H1 (cell line): ENCODE data around the gene MBD5. TPM values are rescaled to one million over a fixed set of nuclear protein-coding genes. Genes with fewer than 3 reads are reported as not detected.

Experiments used
- CTCF ChIA-PET: fragments of 300-600 bp; sonication (Branson Sonifier 250); formaldehyde crosslinking; loops from one replicate; lab custom pipeline; 2021; ENCODE audit not compliant: partially characterized antibody; lab: Charles Lee
- POLR2A ChIA-PET: fragments of 300-600 bp; sonication (Branson Sonifier 250); formaldehyde crosslinking; loops from one replicate; lab custom pipeline; 2021; ENCODE audit warnings: inconsistent platforms; ENCODE audit not compliant: partially characterized antibody; lab: Charles Lee
- DNase-seq, 2 experiments: peaks; one replicate each; pipeline versions ENCODE4 v3.0.0 to v3.0.0-alpha.2; 2010 to 2022; ENCODE audit warnings: low spot score in 2 of 2, low read depth in 1 of 2, mixed read lengths in 1 of 2
- FAIRE-seq: peaks from 2 replicates; lab custom pipeline; 2011; peaks lifted over from hg19 to GRCh38; lab: Jason Lieb, UNC
- H2AFZ ChIP-seq: 2 replicates; pipeline ENCODE4 v1.8.1; 2012; ENCODE audit warnings: low read length, inconsistent platforms
- H2AK5ac ChIP-seq: 2 replicates; pipeline ENCODE4 v1.6.1; 2013; ENCODE audit warnings: low read depth, low read length
- H2BK120ac ChIP-seq: replicated peaks from 2 replicates; pipeline ENCODE3; 2013; ENCODE audit warnings: low read depth, low read length, inconsistent platforms
- H2BK12ac ChIP-seq: 2 replicates; pipeline ENCODE4 v1.6.1; 2013; ENCODE audit warnings: low read depth, low read length
- H2BK15ac ChIP-seq: 2 replicates; pipeline ENCODE4 v1.6.1; 2013; ENCODE audit warnings: low read length
- H2BK20ac ChIP-seq: 2 replicates; pipeline ENCODE4 v1.6.1; 2013; ENCODE audit warnings: low read length
- H2BK5ac ChIP-seq: 2 replicates; pipeline ENCODE4 v1.6.1; 2013; ENCODE audit warnings: low read depth, low read length
- H3K14ac ChIP-seq: 2 replicates; pipeline ENCODE4 v1.6.1; 2013; ENCODE audit warnings: inconsistent platforms; ENCODE audit not compliant: insufficient read length
- H3K18ac ChIP-seq: 2 replicates; pipeline ENCODE4 v1.6.1; 2013; ENCODE audit warnings: low read length; ENCODE audit errors: extremely low read depth
- H3K23ac ChIP-seq: 2 replicates; pipeline ENCODE4 v1.6.1; 2013; ENCODE audit warnings: inconsistent platforms; ENCODE audit not compliant: insufficient read length
- H3K23me2 ChIP-seq: 2 replicates; pipeline ENCODE4 v1.6.1; 2013; ENCODE audit warnings: low read depth, low read length
- H3K27ac ChIP-seq: 2 replicates; pipeline ENCODE4 v1.6.1; 2011; ENCODE audit warnings: low read depth, low read length, inconsistent platforms
- H3K27me3 ChIP-seq, 4 experiments: replicated peaks in 1 of 4; 1 replicate in 1 of 4; 2 replicates in 3 of 4; pipeline versions ENCODE4 v1.6.1 to v1.8.1; 2011 to 2013; ENCODE audit warnings: low read length in 3 of 4, mild to moderate bottlenecking in 3 of 4, inconsistent platforms in 2 of 4, mixed read lengths in 2 of 4, moderate library complexity in 1 of 4; ENCODE audit not compliant: control insufficient read depth in 3 of 4, insufficient read depth in 3 of 4; ENCODE audit errors: extremely low read depth in 1 of 4
- H3K36me3 ChIP-seq, 4 experiments: 2 replicates each; pipeline versions ENCODE4 v1.6.1 to v1.8.1; 2011 to 2013; ENCODE audit warnings: mild to moderate bottlenecking in 4 of 4, low read length in 3 of 4, moderate library complexity in 2 of 4, control low read depth in 1 of 4, inconsistent platforms in 1 of 4; ENCODE audit not compliant: insufficient read depth in 4 of 4, control insufficient read depth in 2 of 4
- H3K4ac ChIP-seq: replicated peaks from 2 replicates; pipeline ENCODE3; 2013; ENCODE audit warnings: low read length, low read depth, mixed read lengths, inconsistent platforms; ENCODE audit not compliant: insufficient read length
- H3K4me1 ChIP-seq, 4 experiments: replicated peaks in 1 of 4; 1 replicate in 1 of 4; 2 replicates in 3 of 4; pipeline versions ENCODE4 v1.6.1 to v1.8.1; 2011 to 2013; ENCODE audit warnings: low read length in 3 of 4, inconsistent platforms in 2 of 4, mixed read lengths in 1 of 4; ENCODE audit not compliant: insufficient read depth in 4 of 4, control insufficient read depth in 3 of 4
- H3K4me2 ChIP-seq, 2 experiments: 2 replicates each; pipeline versions ENCODE4 v1.6.1 to v1.8.1; 2011 to 2013; ENCODE audit warnings: low read depth in 2 of 2, low read length in 2 of 2, control low read depth in 1 of 2, inconsistent platforms in 1 of 2, mild to moderate bottlenecking in 1 of 2; ENCODE audit not compliant: insufficient read depth in 1 of 2
- H3K4me3 ChIP-seq, 4 experiments: fragments of 200-600, 300-600 bp in 1 of 4; sonication (generic), shearing (Covaris generic), sonication (Bioruptor Twin) in 1 of 4; 2 replicates each; pipeline versions ENCODE4 v1.5.1 to v1.8.1; 2011 to 2016; ENCODE audit warnings: low read length in 4 of 4, low read depth in 3 of 4, control low read depth in 2 of 4, inconsistent platforms in 2 of 4, mild to moderate bottlenecking in 2 of 4, mixed read lengths in 1 of 4, moderate library complexity in 1 of 4; ENCODE audit not compliant: insufficient read depth in 2 of 4; ENCODE audit errors: extremely low read depth in 1 of 4
- H3K56ac ChIP-seq: replicated peaks from 2 replicates; pipeline ENCODE3; 2013; ENCODE audit warnings: low read depth, mild to moderate bottlenecking, mixed read lengths, low read length, inconsistent platforms; ENCODE audit not compliant: insufficient read length
- H3K79me1 ChIP-seq: 2 replicates; pipeline ENCODE4 v1.6.1; 2013; ENCODE audit warnings: low read depth, low read length, control low read depth
- H3K79me2 ChIP-seq, 2 experiments: 2 replicates each; pipeline versions ENCODE4 v1.6.1 to v1.8.1; 2012 to 2013; ENCODE audit warnings: low read length in 2 of 2, mild to moderate bottlenecking in 2 of 2, inconsistent platforms in 1 of 2; ENCODE audit not compliant: insufficient read depth in 2 of 2, control insufficient read depth in 1 of 2
- H3K9ac ChIP-seq, 4 experiments: replicated peaks in 1 of 4; 1 replicate in 1 of 4; 2 replicates in 3 of 4; pipeline versions ENCODE4 v1.6.1 to v1.8.1; 2011 to 2013; ENCODE audit warnings: low read depth in 3 of 4, low read length in 3 of 4, control low read depth in 2 of 4, mild to moderate bottlenecking in 2 of 4, moderate library complexity in 2 of 4, inconsistent platforms in 1 of 4; ENCODE audit errors: extremely low read depth in 1 of 4
- H3K9me3 ChIP-seq, 2 experiments: 2 replicates each; pipeline versions ENCODE4 v1.6.1 to v1.8.1; 2012 to 2013; ENCODE audit warnings: mild to moderate bottlenecking in 2 of 2, moderate library complexity in 2 of 2, control low read depth in 1 of 2, inconsistent platforms in 1 of 2, low read depth in 1 of 2, low read length in 1 of 2, mixed read lengths in 1 of 2; ENCODE audit not compliant: insufficient read depth in 2 of 2
- H4K20me1 ChIP-seq, 2 experiments: replicated peaks in 1 of 2; 2 replicates each; pipeline versions ENCODE3 to v1.8.1; 2011 to 2013; ENCODE audit warnings: inconsistent platforms in 2 of 2, low read length in 2 of 2, mild to moderate bottlenecking in 1 of 2; ENCODE audit not compliant: insufficient read depth in 2 of 2, control insufficient read depth in 1 of 2
- H4K5ac ChIP-seq: 2 replicates; pipeline ENCODE4 v1.6.1; 2013; ENCODE audit warnings: low read length, low read depth, mixed read lengths, inconsistent platforms; ENCODE audit not compliant: insufficient read length
- H4K8ac ChIP-seq: 2 replicates; pipeline ENCODE4 v1.8.0; 2013; ENCODE audit warnings: mild to moderate bottlenecking, moderate library complexity, low read length, inconsistent platforms; ENCODE audit not compliant: insufficient read depth; ENCODE audit errors: extremely low read depth
- H4K91ac ChIP-seq: replicated peaks from 2 replicates; pipeline ENCODE3; 2013; ENCODE audit warnings: low read length, mixed read lengths, inconsistent platforms; ENCODE audit not compliant: insufficient read length
- CTBP2 ChIP-seq: IDR thresholded peaks from 2 replicates; pipeline ENCODE4 v1.7.0; 2011; ENCODE audit warnings: borderline replicate concordance, mild to moderate bottlenecking, moderate library complexity, mixed read lengths, low read length; ENCODE audit not compliant: insufficient read depth, insufficient read length
- JUN ChIP-seq: IDR thresholded peaks from 2 replicates; pipeline ENCODE4 v1.6.1; 2011; ENCODE audit warnings: low read depth, mild to moderate bottlenecking, improper control_type of control experiment, low read length
- KDM5A ChIP-seq: fragments of 200-600 bp; IDR thresholded peaks from 2 replicates; pipeline ENCODE4 v1.7.1; 2012; ENCODE audit warnings: mild to moderate bottlenecking, low read length, inconsistent platforms, mixed read lengths
- POLR2AphosphoS5 ChIP-seq: IDR thresholded peaks from 2 replicates; pipeline ENCODE4 v1.6.1; 2011; ENCODE audit warnings: low read depth, low read length
- WGBS, 2 experiments: shearing (Covaris generic) in 1 of 2; methylation state at CpG; one replicate each; pipeline versions ENCODE4 v1.1.6 to v1.1.7; 2013 to 2015; ENCODE audit warnings: low lambda C conversion rate in 2 of 2, mixed read lengths in 2 of 2, inconsistent platforms in 1 of 2, low coverage in 1 of 2, missing lambda C conversion rate in 1 of 2; ENCODE audit not compliant: insufficient replicate concordance in 2 of 2, insufficient coverage in 1 of 2, insufficient read length in 1 of 2; ENCODE audit errors: extremely low coverage in 1 of 2, missing lambda C conversion rate in 1 of 2; 5-methylcytosine and 5-hydroxymethylcytosine counted together
- polyA plus RNA-seq, 7 experiments: library from polyadenylated mRNA; depleted of rRNA in 3 of 7; stranded (reverse) in 5 of 7; unstranded in 2 of 7; fragments of >200 nt in 5 of 7; fragments of 200-250 nt in 2 of 7; gene quantifications; 1 replicate in 5 of 7; 2 replicates in 1 of 7; 4 replicates in 1 of 7; pipeline versions ENCODE4 v1.2.1 to v1.2.3, GENCODE V29; 2011 to 2013; ENCODE audit warnings: missing spikeins in 2 of 7, mixed read lengths in 2 of 7
- total RNA-seq: library from RNA; stranded (reverse); fragmentation: NEBNext Ultra II Directional; extraction: Animal tissue kit (Norgen Biotek cat#: 25700); gene quantifications from 2 replicates; pipeline ENCODE4 v1.2.1, GENCODE V29; 2021

The MBD5 gene
- total and polyA plus RNA-seq, 2 of the 8 experiments (the other 6 are each of a cell fraction or from before 2014, with no cell fraction given) = 9.7 to 29.4 TPM

DNA sequence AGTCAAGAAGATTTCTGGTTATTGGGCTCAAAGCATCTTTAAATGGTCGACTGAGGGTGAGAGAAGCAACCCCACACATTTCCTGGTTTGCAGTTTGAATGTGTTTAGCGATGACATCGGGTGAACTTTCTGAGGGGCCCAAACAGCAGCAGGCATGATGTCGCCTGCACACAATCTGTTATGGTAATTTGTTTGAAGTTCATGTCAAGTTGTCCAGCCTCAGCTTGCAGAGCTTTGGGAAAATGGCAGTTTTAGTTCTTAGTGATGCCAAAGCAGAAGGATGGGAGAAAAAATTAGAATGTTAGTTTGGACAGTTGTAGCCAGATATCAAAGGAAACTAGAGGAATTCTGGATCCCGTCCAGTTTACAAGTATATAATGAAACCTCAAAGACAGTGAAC is 284.6 kb downstream of the MBD5 start:
- Histone ChIP-seq H3K4me2 (no peak overlapping the region), H4K8ac (no peak overlapping the region), H3K56ac (no peak overlapping the region), H3K9ac (no peak overlapping the region; a peak in 1 of 7 replicates), H2AFZ (no peak overlapping the region), H3K36me3 (no peaks in the 10 kb centered on the region), H3K27me3 (no peaks in the 10 kb centered on the region), H3K79me2 (no peaks in the 10 kb centered on the region), H4K5ac (no peak overlapping the region), H3K4ac (no peak overlapping the region), H3K18ac (peak overlapping the region; percentile 21; the same call in 1 of the 2 replicates), H2BK5ac (no peak overlapping the region), H2BK20ac (no peak overlapping the region), H3K79me1 (no peaks in the 10 kb centered on the region), H3K4me1 (peaks cover 0 to 16% (median 1%) of the 10 kb centered on the region in 4 experiments; a peak in 4 of 7 replicates), H2BK120ac (no peak overlapping the region), H2BK15ac (no peak overlapping the region), H3K23me2 (no peaks in the 10 kb centered on the region), H4K20me1 (no peaks in the 10 kb centered on the region), H3K27ac (no peak overlapping the region), H3K4me3 (no peak overlapping the region), H3K14ac (no peak overlapping the region), H2AK5ac (no peak overlapping the region), H4K91ac (no peak overlapping the region), H2BK12ac (no peak overlapping the region), H3K23ac (no peak overlapping the region), H3K9me3 (no peaks in the 10 kb centered on the region)
- ChIA-PET CTCF (no interaction called here), POLR2A (no interaction called here)
- no peak for DNase-seq
- TF ChIP-seq CTBP2 (no peak), KDM5A (no peak), JUN (no peak), POLR2AphosphoS5 (no peak)
- no peak for FAIRE-seq
- WGBS, 2 experiments = 85% methylated on average over 5 of the region's 5 CpGs; no CpG with 5 or more reads in 1 of the 2 experiments
